DND-41 (cell line): ENCODE measurements around the gene LMNTD2.

Experiments
- EZH2 ChIP-seq: IDR thresholded peaks from 3 replicates; pipeline ENCODE4 v1.6.1; 2012; ENCODE audit warnings: borderline replicate concordance, low read depth, mild to moderate bottlenecking, moderate library complexity, low read length, inconsistent platforms; ENCODE audit not compliant: severe bottlenecking
- TF ChIP-seq, protein P1 (sequence below): IDR thresholded peaks from 2 replicates; pipeline ENCODE4 v1.5.1; 2012; ENCODE audit warnings: borderline replicate concordance, low read length, moderate library complexity, mild to moderate bottlenecking; ENCODE audit not compliant: poor library complexity, severe bottlenecking; ENCODE audit errors: extremely low read depth

DNA sequence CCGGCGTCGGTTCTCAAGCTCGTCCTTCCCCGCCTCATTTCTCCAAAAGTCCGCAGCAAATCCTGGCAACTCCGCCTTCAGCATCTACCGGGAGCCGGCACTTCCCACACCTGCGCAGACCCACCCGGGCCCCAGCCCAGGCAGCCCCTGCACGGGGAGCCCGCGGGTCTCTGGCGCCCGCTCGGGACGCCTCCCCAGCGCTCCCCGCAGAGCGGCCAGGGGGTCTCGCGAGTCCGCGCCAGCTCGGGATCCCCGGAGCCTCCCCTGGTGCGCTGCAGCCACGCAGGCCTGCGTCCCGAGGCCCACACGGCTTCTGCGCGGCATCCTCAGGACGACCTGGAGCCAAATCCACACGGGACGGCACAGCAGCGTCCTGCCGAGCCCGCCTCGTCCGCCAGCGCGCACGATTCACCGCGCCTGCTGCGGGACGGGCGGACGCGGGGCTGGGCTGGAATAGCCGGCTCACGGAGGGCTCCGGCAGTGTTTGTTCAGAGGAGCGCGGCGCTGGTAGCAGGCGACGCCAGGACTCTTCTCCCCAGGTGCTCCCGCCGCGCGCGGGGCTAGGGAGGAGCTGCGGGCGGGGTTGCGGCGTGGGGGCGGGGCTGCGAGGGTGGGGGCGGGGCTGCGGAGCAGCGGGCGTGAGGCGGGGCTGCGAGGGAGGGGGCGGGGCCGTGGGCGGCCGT, 14.9 kb upstream of the LMNTD2 start:
- TF ChIP-seq, protein P1, sequence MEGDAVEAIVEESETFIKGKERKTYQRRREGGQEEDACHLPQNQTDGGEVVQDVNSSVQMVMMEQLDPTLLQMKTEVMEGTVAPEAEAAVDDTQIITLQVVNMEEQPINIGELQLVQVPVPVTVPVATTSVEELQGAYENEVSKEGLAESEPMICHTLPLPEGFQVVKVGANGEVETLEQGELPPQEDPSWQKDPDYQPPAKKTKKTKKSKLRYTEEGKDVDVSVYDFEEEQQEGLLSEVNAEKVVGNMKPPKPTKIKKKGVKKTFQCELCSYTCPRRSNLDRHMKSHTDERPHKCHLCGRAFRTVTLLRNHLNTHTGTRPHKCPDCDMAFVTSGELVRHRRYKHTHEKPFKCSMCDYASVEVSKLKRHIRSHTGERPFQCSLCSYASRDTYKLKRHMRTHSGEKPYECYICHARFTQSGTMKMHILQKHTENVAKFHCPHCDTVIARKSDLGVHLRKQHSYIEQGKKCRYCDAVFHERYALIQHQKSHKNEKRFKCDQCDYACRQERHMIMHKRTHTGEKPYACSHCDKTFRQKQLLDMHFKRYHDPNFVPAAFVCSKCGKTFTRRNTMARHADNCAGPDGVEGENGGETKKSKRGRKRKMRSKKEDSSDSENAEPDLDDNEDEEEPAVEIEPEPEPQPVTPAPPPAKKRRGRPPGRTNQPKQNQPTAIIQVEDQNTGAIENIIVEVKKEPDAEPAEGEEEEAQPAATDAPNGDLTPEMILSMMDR = no peak
- TF ChIP-seq EZH2 = no peak
